ENCODE measurements around the gene PTPRC.

DNA sequence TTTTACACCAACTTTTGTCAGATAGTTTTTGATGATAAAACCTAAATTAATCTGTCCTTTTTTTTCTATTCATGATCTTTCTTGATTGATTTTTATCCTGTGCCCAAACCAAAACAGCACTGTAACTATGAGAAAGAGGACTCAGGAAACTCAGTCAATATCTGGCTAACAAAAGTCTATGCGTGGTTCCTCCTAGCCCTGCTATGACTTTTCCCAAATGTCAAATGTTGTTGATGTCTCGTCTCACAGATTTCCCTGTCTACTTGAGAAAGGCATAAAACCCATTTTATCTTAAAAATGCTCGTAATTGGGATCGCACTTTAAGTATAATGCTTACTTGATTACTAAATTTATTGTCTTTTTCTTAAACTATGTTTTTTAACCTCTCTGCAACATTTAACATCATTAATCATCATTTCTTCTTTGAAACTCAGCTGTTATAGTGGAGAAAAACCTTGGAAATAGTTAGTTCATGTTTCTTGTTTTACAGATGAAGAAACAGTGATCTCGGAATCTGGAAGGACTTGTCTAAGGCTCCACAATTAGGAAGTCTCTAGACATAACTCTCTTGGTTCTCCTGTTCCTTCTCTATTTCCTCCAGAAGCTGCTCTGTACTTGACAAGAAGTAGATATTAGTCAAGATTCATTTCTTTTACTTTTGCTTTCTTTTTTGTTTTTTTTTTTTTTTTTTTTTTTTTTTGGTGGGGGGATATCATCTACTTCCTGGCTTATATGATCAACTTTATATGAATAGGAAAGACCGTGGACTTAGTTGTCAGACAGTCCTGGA lies 26.2 kb upstream of the PTPRC start:
- TF ChIP-seq, protein P1, sequence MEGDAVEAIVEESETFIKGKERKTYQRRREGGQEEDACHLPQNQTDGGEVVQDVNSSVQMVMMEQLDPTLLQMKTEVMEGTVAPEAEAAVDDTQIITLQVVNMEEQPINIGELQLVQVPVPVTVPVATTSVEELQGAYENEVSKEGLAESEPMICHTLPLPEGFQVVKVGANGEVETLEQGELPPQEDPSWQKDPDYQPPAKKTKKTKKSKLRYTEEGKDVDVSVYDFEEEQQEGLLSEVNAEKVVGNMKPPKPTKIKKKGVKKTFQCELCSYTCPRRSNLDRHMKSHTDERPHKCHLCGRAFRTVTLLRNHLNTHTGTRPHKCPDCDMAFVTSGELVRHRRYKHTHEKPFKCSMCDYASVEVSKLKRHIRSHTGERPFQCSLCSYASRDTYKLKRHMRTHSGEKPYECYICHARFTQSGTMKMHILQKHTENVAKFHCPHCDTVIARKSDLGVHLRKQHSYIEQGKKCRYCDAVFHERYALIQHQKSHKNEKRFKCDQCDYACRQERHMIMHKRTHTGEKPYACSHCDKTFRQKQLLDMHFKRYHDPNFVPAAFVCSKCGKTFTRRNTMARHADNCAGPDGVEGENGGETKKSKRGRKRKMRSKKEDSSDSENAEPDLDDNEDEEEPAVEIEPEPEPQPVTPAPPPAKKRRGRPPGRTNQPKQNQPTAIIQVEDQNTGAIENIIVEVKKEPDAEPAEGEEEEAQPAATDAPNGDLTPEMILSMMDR (conservative IDR thresholded peaks at IDR 0.05 in 1 of 2, IDR thresholded peaks at IDR 0.05 in 1 of 2; ENCODE audit: low read depth in 1 of 2, low read length in 2 of 2) = no peak
- no peak for TF ChIP-seq EZH2 (IDR thresholded peaks at IDR 0.05; ENCODE audit: low read length, missing control alignments)
